Measurements from ENCODE around the gene RPE.

DNA sequence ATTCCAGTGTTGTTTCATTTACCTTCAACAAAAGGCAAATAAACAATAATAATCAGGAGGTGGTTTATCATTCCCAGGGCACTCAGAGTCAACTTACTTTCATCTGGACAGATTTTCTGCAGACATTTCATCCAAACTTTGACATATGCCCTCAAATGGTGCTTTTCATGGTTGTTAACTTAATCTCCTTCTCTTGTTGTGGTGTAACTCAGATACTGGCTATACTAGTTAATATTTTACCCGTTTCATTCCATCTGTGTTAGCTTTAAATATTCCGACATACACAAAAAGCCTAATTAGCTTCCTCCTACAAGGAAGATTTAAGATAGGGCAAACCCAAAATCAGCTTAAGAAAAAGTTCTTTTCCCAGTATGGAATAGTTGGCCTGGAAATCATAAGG lies 44.4 kb upstream of the RPE start:
- TF ChIP-seq POLR2A (IDR thresholded peaks at IDR 0.05; ENCODE audit: low read length), result no peak
- TF ChIP-seq GATA1 (IDR thresholded peaks at IDR 0.05; ENCODE audit: low read depth, low read length), result no peak
